AG10803 (cell line): ENCODE data around the gene CAPN3.

Experiments
- DNase-seq: peaks from one replicate; pipeline ENCODE4 v3.0.0; 2010; ENCODE audit warnings: low read depth
- H3K4me3 ChIP-seq: 2 replicates; pipeline ENCODE4 v1.5.1; 2011; ENCODE audit warnings: mild to moderate bottlenecking, low read length, control low read depth
- TF ChIP-seq, protein P1 (sequence below): conservative IDR thresholded peaks from 2 replicates; pipeline ENCODE4 v1.5.1; 2011; ENCODE audit warnings: mild to moderate bottlenecking, low read length, control low read depth, inconsistent platforms

CAPN3 gene

GRCh38 chr15:42344763-42345162 is 14.5 kb upstream of the CAPN3 start:
- TF ChIP-seq, protein P1, sequence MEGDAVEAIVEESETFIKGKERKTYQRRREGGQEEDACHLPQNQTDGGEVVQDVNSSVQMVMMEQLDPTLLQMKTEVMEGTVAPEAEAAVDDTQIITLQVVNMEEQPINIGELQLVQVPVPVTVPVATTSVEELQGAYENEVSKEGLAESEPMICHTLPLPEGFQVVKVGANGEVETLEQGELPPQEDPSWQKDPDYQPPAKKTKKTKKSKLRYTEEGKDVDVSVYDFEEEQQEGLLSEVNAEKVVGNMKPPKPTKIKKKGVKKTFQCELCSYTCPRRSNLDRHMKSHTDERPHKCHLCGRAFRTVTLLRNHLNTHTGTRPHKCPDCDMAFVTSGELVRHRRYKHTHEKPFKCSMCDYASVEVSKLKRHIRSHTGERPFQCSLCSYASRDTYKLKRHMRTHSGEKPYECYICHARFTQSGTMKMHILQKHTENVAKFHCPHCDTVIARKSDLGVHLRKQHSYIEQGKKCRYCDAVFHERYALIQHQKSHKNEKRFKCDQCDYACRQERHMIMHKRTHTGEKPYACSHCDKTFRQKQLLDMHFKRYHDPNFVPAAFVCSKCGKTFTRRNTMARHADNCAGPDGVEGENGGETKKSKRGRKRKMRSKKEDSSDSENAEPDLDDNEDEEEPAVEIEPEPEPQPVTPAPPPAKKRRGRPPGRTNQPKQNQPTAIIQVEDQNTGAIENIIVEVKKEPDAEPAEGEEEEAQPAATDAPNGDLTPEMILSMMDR, result no peak
- DNase-seq, result peak; percentile 81

DNA sequence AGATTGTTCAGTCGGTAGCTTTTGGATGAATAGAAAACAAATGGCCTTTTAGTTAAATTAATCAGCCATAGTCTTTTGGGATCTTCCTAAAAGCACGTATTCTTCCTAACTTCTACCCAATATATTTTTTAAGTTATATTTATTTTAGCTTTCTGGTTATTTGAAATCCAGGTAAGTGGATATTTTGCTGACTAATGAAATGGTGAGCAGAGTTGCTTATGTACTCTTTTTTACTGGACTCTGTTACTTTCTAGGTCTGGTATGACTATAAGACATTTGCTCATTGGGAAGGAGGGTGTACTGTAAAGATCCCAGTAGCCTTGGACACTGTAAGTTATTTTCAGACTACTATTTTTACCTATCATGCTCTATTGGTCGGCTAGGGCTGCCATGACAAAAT is 13.8 kb upstream of the CAPN3 start:
- DNase-seq, result no peak
- H3K4me3 ChIP-seq, result no peak overlapping the region
- TF ChIP-seq, protein P1, result no peak

More at GRCh38 chr15:42344763-42345162, 14.5 kb upstream of the CAPN3 start:
- no peak overlapping the region for H3K4me3 ChIP-seq

DNA sequence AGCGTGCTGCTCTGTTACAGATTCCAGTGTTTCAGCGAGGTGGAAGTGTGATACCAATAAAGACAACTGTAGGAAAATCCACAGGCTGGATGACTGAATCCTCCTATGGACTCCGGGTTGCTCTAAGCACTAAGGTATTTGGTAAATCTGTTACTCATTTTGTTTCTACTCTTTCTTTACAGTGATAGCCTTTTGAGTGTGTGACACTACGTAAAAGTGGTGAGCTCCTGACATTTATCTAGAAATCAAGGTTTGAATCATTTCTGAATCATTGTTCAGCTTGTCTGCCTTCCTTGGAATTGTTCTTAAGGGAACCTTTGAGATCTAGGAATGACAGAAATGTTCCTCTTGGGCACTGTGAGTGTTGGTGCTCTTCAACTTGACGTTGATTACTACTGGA is 11.2 kb upstream of the CAPN3 start:
- TF ChIP-seq, protein P1, result no peak
- H3K4me3 ChIP-seq, result no peak overlapping the region
- peak; percentile 69 for DNase-seq

- no peak overlapping the region for H3K4me3 ChIP-seq
- peak; percentile 17 for DNase-seq
- TF ChIP-seq, protein P1, result no peak
Measured at GRCh38 chr15:42349186-42349585, 10.1 kb upstream of the CAPN3 start.

DNA sequence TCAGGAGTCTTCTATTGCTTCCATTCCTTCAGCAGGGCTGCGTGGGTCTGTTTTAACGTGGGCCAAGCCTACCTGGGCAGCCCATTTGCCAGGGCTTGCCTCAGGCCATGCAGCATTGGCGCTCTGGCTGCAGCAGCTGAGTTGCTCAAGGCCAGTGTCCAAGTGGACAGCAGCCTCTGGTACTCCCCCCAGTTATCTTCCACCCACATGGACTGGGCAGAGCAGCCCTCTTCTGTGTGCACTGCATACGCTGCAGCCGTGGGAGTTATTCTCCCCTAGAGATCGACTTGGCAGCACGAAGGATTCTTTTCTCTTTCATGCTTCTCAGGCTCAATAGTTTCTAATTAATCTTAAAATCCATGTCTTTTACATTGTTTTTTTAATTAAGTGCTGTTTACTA is 6.9 kb upstream of the CAPN3 start:
- TF ChIP-seq, protein P1, result no peak
- no peak overlapping the region for H3K4me3 ChIP-seq
- DNase-seq, result no peak

GRCh38 chr15:42353061-42353460 is 6.2 kb upstream of the CAPN3 start:
- TF ChIP-seq, protein P1, result no peak
- DNase-seq, result no peak
- no peak overlapping the region for H3K4me3 ChIP-seq

DNA sequence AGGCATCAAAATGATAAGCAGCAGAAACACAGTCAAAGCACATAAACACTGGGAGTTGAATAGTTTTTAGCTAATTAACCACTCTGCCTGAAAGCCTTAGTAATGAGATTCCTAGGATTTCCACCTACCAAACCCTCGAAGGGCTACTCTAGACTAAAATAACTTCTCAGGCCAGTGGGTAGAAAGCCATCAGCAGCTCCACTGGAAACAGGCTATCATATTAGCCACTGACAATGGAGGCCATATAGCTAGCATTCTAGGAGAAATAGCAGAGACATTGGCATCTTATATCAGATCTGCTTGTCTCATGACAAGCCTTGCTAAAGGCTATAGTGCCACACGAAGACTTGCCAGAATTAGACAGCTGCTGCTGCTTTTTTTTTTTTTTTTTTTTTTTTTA is 4.5 kb upstream of the CAPN3 start:
- no peak overlapping the region for H3K4me3 ChIP-seq
- TF ChIP-seq, protein P1, result no peak
- no peak for DNase-seq
